Transverse colon (tissue), 4 donors: ENCODE results near the gene CCDC85C. TPM values are rescaled to one million over a fixed set of nuclear protein-coding genes. Genes with fewer than 3 reads are reported as not detected.

Experiments
- DNase-seq: peaks from one replicate; pipeline ENCODE4 v3.0.0-alpha.2; 2019
- H3K27ac ChIP-seq, 4 donors: fragments of 200-600 bp; sonication (generic); 2 replicates each; pipeline ENCODE4 v1.5.1; 2016 to 2018; ENCODE audit warnings: inconsistent platforms in 4 of 4
- H3K27me3 ChIP-seq: fragments of 200-600 bp; sonication (generic); 2 replicates; pipeline ENCODE4 v1.5.1; 2017; ENCODE audit warnings: inconsistent platforms
- H3K36me3 ChIP-seq, 4 donors: fragments of 200-600 bp; sonication (generic); 2 replicates each; pipeline ENCODE4 v1.5.1; 2017 to 2019; ENCODE audit warnings: inconsistent platforms in 4 of 4
- H3K4me1 ChIP-seq, 4 donors: fragments of 200-600 bp; sonication (generic); 2 replicates each; pipeline ENCODE4 v1.5.1; 2017 to 2020; ENCODE audit warnings: inconsistent platforms in 4 of 4
- H3K4me3 ChIP-seq, 4 donors: fragments of 200-600 bp; sonication (generic); 1 replicate in 1 of 4; 2 replicates in 3 of 4; pipeline versions ENCODE4 v1.5.1 to v1.6.1; 2017 to 2019; ENCODE audit warnings: inconsistent platforms in 4 of 4
- H3K9me3 ChIP-seq, 2 donors: fragments of 200-600 bp; sonication (generic); 2 replicates each; pipeline ENCODE4 v1.5.1; 2017 to 2019; ENCODE audit warnings: inconsistent platforms in 2 of 2
- EP300 ChIP-seq: sonication (generic); formaldehyde crosslinking; IDR thresholded peaks from one replicate; pipeline ENCODE4 v1.6.1; 2017; ENCODE audit warnings: antibody characterized with exemption, low read depth
- POLR2A ChIP-seq: fragments of 450-650 bp; IDR thresholded peaks from one replicate; pipeline ENCODE4 v1.6.1; 2016; ENCODE audit warnings: antibody characterized with exemption, mild to moderate bottlenecking, moderate library complexity
- POLR2AphosphoS5 ChIP-seq, 3 donors: sonication (generic); formaldehyde crosslinking; IDR thresholded peaks; one replicate each; pipeline ENCODE4 v1.6.1; 2016; ENCODE audit warnings: antibody characterized with exemption in 3 of 3
- WGBS, 2 donors: methylation state at CpG; one replicate each; pipeline ENCODE4 v1.1.5; 2018; ENCODE audit warnings: low coverage in 1 of 2; 5-methylcytosine and 5-hydroxymethylcytosine counted together
- in situ Hi-C, 4 donors: fragments of 200-750 bp; cut with MboI; loops; one replicate each; pipeline versions ENCODE4 v1.15.0 to v1.15.1; 2017; ENCODE audit warnings: low sequenced_read_pairs in 3 of 4, low pct_ligation_motif_present in 1 of 4, low pct_unique_long_range_greater_than_20kb in 1 of 4
- intact Hi-C: fragments of 100-400 bp; cut with DNase I; formaldehyde crosslinking; loops from one replicate; pipeline ENCODE4 v1.15.1; 2023; ENCODE audit warnings: low total_unique reads
- total RNA-seq, 4 donors: library from RNA; depleted of rRNA; stranded (reverse); fragments of >200 nt; gene quantifications; one replicate each; pipeline ENCODE4 v1.1.0, GENCODE V29; 2016
- TF ChIP-seq, protein P1 (sequence below), 5 experiments: fragments of 200-600 bp in 3 of 5; fragments of 450-650 bp in 2 of 5; sonication (generic) in 3 of 5; IDR thresholded peaks; 1 replicate in 2 of 5; 2 replicates in 3 of 5; pipeline ENCODE4 v1.5.1; 2016 to 2017; ENCODE audit warnings: antibody characterized with exemption in 5 of 5, inconsistent platforms in 3 of 5, mild to moderate bottlenecking in 2 of 5, moderate library complexity in 1 of 5

The CCDC85C gene
- total RNA-seq, 4 donors from 2014 or later: 19.3 to 55.4 (median 45.7) TPM

DNA sequence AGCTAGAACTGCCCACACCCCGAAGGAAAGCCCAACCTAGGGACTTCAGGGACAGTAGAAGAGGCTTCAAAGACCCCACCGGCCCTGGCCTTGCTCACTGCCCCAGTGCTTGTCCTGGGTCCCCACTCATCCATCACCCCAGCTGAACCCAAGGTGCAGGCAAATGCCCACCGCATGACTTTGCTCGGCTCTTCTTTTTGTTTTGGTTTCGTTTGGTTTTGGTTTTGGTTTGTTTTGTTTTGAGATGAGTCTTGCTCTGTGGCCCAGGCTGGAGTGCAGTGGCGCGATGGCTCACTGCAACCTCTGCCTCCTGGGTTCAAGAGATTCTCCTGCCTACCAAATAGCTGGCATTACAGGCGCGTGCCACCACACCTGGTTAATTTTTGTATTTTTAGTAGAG is 9.0 kb downstream of the CCDC85C start:
- H3K36me3 ChIP-seq: no peaks in the 10 kb centered on the region
- DNase-seq: no peak
- H3K4me3 ChIP-seq: no peak overlapping the region
- peak overlapping the region; percentile 88 to 90 (median 88) for H3K27ac ChIP-seq
- TF ChIP-seq POLR2A (no peak), POLR2AphosphoS5 (IDR thresholded peaks at IDR 0.05) (no peak), EP300 (no peak)
- TF ChIP-seq, protein P1, sequence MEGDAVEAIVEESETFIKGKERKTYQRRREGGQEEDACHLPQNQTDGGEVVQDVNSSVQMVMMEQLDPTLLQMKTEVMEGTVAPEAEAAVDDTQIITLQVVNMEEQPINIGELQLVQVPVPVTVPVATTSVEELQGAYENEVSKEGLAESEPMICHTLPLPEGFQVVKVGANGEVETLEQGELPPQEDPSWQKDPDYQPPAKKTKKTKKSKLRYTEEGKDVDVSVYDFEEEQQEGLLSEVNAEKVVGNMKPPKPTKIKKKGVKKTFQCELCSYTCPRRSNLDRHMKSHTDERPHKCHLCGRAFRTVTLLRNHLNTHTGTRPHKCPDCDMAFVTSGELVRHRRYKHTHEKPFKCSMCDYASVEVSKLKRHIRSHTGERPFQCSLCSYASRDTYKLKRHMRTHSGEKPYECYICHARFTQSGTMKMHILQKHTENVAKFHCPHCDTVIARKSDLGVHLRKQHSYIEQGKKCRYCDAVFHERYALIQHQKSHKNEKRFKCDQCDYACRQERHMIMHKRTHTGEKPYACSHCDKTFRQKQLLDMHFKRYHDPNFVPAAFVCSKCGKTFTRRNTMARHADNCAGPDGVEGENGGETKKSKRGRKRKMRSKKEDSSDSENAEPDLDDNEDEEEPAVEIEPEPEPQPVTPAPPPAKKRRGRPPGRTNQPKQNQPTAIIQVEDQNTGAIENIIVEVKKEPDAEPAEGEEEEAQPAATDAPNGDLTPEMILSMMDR (IDR thresholded peaks at IDR 0.05): no peak
- H3K4me1 ChIP-seq: peaks cover 66 to 80% (median 75%) of the 10 kb centered on the region in 4 donors
- H3K9me3 ChIP-seq: no peaks in the 10 kb centered on the region
- intact Hi-C loops: no loop called here
- no peaks in the 10 kb centered on the region for H3K27me3 ChIP-seq
- in situ Hi-C loops: no loop called here
- 59 to 71% methylated on average over 6 to 9 of the region's 9 CpGs for WGBS, 2 donors

DNA sequence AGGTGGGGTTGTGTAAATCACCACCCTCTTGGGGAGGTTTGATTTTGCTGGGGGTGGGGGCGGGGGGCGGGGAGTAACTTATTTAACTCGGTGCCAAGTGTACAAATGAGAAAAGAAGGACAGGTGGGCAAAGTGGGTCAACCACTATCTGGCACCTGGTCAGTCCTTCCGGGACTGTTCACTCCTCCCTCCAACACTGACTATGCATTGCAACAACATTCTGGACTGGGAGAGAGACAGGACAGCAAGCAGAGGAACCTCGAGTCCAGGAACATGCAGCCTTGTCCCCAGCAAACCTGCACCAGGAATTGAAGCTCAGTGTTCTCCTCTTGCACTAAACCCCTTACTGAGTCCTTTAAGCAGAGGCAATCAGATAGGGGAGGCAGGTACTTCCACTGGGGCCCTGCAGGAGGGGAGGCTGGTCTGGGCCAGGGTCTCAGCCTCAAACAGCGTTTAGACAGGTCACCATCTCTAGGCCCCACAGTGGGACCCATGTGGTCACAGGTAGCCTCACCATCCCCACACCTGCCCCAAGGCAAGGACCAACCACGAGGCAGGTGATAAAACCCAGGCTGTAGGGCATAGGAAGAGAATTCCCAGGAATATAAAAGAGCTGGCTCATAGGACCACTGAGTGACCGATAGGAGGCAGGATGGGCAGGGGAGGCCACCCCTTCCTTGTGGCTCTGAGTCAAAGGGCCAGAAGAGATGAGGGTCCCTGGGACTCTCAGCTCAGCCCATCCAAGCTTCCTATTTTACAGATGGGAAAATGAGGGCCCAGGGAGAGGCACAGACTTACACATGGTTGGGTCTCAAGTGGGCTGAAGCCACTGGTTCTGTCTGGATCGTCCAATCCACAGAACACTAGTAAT is 9.8 kb downstream of the CCDC85C start:
- peak overlapping the region; percentile 88 to 90 (median 88) for H3K27ac ChIP-seq
- peaks cover 63 to 80% (median 75%) of the 10 kb centered on the region in 4 donors for H3K4me1 ChIP-seq
- DNase-seq: no peak
- TF ChIP-seq POLR2AphosphoS5 (IDR thresholded peaks at IDR 0.05) (no peak), POLR2A (no peak), EP300 (no peak)
- TF ChIP-seq, protein P1 (IDR thresholded peaks at IDR 0.05): no peak
- no peak overlapping the region for H3K4me3 ChIP-seq
- no peaks in the 10 kb centered on the region for H3K27me3 ChIP-seq
- intact Hi-C loops (no loop called here), in situ Hi-C loops (no loop called here)
- no peaks in the 10 kb centered on the region for H3K9me3 ChIP-seq
- no peaks in the 10 kb centered on the region for H3K36me3 ChIP-seq
- 73 to 93% methylated on average over 3 to 9 of the region's 9 CpGs for WGBS, 2 donors

DNA sequence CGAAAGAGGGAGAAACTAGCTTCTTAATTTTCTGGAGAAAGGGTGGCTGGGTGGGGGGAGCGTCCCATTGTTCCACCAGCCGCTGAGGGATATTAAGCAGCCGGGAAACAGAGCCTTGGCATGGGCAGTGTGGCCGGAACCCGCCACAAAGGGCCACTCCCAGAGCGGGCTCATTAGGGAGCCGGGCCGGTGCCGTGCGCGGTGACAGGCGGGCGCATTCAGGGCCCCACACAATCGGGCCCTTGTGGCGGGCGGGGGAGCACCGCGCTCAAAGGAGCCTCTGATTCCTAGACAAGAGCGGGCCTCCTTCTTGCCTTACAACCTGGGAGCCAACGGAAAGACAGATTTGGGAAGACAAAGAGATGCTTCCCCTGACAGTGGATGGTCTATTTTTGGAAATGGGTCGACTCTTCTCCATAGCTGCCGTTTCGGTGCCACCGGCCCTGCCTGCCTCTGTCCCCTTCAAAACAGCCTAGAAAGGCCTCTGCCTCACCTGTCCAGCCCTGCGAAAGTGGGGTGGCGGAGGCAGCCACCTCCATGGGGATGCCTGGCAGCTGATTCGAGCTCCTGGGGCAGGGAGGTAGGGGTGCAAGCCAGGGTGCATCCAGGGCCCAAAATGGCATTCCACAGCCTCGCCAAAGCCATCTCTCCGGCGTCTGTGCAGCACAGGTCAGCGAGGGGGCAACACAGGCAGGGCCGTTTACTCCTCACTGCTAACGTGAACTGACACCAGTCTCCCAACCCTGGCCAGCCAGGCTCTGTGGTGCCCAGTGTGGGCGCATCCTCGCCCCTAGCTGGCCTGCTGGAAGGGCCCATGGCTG is 10.9 kb downstream of the CCDC85C start:
- TF ChIP-seq EP300 (no peak), POLR2AphosphoS5 (IDR thresholded peaks at IDR 0.05) (no peak), POLR2A (no peak)
- TF ChIP-seq, protein P1 (IDR thresholded peaks at IDR 0.05): no peak
- no peak for DNase-seq
- no peaks in the 10 kb centered on the region for H3K27me3 ChIP-seq
- no peak overlapping the region for H3K4me3 ChIP-seq
- intact Hi-C loops: no loop called here
- no peaks in the 10 kb centered on the region for H3K9me3 ChIP-seq
- peaks cover 64 to 80% (median 74%) of the 10 kb centered on the region in 4 donors for H3K4me1 ChIP-seq
- H3K27ac ChIP-seq: peak overlapping the region in 3 of 4 donors; percentile 17 to 28 (median 26)
- in situ Hi-C loops: no loop called here
- no peaks in the 10 kb centered on the region for H3K36me3 ChIP-seq
- 85 to 87% methylated on average over 4 to 36 of the region's 36 CpGs for WGBS, 2 donors

DNA sequence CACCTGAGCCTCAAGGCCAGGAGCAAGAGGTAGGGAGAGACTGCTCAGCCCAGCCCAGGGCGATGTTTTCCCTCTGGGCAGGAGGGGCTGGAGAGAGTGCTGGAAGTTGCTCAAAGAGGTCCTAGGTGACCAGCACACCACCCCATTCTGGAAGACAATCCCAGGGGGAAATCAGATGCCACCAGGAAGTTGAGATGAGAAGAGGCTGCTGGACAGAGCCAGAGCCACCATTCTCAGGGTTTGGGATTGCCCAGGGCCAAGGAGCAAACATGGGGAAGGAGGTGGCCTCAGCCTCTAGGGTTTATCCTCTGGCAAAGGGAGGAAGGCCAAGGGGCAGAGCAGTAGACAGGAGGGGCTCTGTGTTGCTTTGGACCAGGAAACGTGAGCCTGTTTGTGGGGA is 11.6 kb downstream of the CCDC85C start:
- TF ChIP-seq EP300 (no peak), POLR2AphosphoS5 (IDR thresholded peaks at IDR 0.05) (no peak), POLR2A (no peak)
- TF ChIP-seq, protein P1 (IDR thresholded peaks at IDR 0.05): no peak
- Histone ChIP-seq H3K9me3 (no peaks in the 10 kb centered on the region), H3K4me1 (peaks cover 56 to 80% (median 69%) of the 10 kb centered on the region in 4 donors), H3K4me3 (no peak overlapping the region), H3K36me3 (no peaks in the 10 kb centered on the region), H3K27me3 (no peaks in the 10 kb centered on the region), H3K27ac (peak overlapping the region in 1 of 4 donors; percentile 2)
- 79% methylated on average over 2 of the region's 2 CpGs; no CpG with 5 or more reads in 1 of the 2 donors for WGBS, 2 donors
- in situ Hi-C loops: no loop called here
- DNase-seq: no peak
- intact Hi-C loops: no loop called here
